GM10847 (cell line): ENCODE measurements around the gene GPR183.

ENCODE experiments used
- POLR2A ChIP-seq: IDR thresholded peaks from 2 replicates; pipeline ENCODE4 v1.6.1; 2011; ENCODE audit not compliant: insufficient read length; ENCODE audit errors: extremely low read depth

Gene GPR183

DNA sequence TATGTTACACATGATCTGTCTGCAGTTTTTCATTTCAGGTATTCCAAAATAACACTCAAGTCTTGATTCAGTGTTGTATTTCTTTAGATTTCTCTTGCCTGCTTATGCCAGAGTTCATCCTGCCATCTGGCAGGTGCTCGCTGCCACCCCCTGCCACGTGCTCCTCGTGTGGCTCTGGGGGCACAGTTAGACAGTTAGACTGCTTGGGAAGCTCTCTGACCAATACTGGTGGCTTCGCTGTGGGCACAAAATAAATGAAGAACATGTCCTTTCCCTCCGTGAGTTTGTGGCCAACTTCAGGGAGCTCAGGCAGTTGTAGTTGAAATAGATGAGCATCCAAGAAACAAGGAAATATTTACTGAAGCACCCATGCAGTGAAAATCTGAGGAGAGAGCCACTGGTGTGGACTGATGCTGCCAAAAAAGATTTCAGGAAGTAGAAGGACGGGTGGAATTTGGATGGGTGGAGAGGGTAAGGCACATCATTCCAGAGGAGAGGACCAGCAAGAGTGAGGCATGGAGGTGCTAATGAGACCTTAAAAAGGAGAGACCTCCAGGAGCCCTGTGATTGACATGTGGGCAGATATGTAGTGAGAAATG lies 37.5 kb upstream of the GPR183 start:
- no peak for TF ChIP-seq POLR2A

- no peak for TF ChIP-seq POLR2A
These were observed 35.6 kb upstream of the GPR183 start for GRCh38 chr13:99342723-99343315.

GRCh38 chr13:99341969-99342722 lies 34.9 kb upstream of the GPR183 start:
- TF ChIP-seq POLR2A = no peak

DNA sequence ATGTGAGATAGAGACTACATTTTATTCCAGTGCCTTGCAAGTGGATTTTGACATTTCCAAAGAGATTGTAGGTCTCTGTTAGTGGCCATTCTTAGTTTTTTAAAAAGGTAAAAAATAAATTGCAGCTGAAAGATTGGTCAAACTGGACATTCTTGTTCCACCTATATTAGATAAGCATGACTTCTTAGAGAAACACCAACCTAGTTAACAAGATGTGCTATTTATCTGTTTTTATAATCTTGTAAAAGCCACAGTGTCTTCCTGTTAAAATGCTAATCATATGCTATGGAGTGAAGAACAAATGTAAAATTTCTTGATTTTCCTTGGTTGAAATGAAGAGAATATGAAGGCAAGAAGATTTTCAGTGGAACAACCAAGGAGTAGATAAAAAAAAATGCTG lies 33.4 kb upstream of the GPR183 start:
- no peak for TF ChIP-seq POLR2A

GRCh38 chr13:99339736-99340397 lies 32.7 kb upstream of the GPR183 start:
- TF ChIP-seq POLR2A = no peak

DNA sequence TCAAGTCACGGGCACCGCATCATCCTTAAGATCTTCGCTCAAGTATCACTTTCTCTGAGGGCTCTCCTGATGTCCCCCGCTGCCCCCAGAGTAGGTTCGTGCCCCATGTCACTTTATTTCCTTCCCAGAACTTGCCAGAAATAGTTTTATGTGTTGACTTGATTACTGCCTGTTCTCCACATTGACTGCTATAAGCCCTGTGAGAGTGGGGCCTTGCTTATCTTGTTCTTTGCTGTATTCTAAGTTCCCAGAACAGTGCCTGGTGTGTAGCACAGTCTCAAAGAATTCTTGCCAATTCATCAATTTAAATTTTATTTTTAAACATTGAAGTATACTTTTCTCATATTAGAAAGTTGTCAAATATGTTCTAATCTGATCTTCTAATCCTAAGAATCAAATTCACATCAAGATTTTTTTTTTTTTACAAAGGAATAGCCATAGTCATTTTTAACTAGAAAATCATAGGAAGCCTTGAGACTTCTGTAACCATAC lies 32.1 kb upstream of the GPR183 start:
- TF ChIP-seq POLR2A = no peak

GRCh38 chr13:99335603-99336002 lies 28.4 kb upstream of the GPR183 start:
- no peak for TF ChIP-seq POLR2A

GRCh38 chr13:99335087-99335486 lies 27.9 kb upstream of the GPR183 start:
- no peak for TF ChIP-seq POLR2A

DNA sequence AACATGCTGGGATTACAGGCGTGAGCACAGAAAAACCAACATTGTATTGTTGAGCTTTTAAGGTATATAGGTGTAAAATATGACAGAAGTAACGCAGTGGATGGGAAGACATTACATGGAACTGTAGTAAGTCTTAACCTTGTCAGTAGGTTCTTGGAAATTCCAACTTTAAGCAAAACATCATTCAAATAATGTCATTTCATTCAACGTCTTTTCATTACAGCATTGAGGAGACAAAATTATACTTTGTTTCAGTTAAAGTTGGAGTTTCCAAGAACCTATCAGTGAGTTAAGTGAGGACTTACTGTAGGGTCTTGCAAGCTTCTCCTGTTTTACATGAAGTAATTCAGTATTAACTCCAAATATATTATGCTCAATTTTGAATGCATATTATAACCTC lies 27.0 kb upstream of the GPR183 start:
- no peak for TF ChIP-seq POLR2A

DNA sequence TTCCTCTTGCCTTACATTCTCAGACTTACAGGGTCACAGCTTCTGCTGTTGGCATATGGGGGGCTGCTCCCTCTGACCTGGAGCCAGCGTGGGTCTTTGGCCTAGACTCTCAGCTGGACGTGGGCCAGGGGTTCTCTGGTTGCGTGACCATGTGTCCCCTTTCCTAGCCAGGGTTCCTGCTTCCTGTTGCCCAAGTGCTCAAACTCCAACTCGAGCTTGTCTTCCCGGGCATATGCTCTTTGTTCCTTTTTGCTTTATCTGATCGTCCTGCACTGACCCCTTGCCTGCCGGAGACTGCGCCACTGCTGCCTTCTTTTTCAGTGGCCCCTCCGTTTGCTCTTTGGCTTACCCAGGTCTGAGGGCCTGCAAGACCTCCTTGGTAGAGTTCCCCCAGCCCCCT lies 25.3 kb upstream of the GPR183 start:
- no peak for TF ChIP-seq POLR2A

GRCh38 chr13:99331881-99332293 lies 24.7 kb upstream of the GPR183 start:
- no peak for TF ChIP-seq POLR2A

DNA sequence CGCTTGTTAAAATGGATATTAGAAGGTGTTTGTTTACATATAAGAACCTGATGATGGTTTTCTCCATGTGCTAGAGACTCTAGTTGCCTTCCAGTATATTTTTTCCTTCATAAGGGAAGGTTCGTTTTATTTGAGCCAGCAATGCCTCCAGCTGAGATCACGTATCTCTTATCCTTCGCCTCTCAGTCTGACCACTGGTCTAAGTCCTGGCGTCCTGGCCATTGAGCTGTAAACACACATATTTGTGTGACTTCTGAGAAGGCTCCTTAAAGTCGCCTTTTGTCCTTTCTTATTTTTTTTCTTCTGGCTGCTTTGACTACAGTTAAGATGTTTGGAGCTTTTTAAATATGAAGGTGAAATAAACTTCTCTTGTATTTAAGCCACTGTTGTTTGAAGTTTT lies 23.7 kb upstream of the GPR183 start:
- TF ChIP-seq POLR2A = no peak

- TF ChIP-seq POLR2A = no peak
These were observed 22.3 kb upstream of the GPR183 start for GRCh38 chr13:99329477-99329876.

- TF ChIP-seq POLR2A = no peak
These were observed 20.6 kb upstream of the GPR183 start for GRCh38 chr13:99327761-99328160.

GRCh38 chr13:99327126-99327525 lies 19.9 kb upstream of the GPR183 start:
- TF ChIP-seq POLR2A = no peak

DNA sequence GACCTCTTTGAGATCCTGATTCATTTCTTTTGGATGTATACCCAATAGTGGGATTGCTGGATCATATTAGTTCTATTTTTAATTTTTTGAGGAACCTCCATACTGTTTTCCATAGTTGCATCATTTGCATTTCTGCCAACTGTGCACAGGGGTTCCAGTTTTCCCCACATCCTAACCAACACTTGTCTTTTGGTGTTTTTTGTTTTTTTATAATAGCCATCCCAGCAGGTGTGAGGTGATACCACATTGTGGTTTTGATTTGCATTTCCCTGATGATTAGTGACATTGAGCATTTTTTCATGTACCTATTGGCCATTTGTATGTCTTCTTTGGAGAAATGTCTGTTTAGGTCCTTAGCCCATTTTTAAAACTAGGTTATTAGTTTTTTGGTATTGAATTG lies 18.8 kb upstream of the GPR183 start:
- TF ChIP-seq POLR2A = no peak
